ENCODE measurements around the gene PASD1. TPM values are rescaled to one million over a fixed set of nuclear protein-coding genes. Genes with fewer than 3 reads are reported as not detected.

PASD1 gene
- total RNA-seq, 4 donors from 2014 or later = not detected

DNA sequence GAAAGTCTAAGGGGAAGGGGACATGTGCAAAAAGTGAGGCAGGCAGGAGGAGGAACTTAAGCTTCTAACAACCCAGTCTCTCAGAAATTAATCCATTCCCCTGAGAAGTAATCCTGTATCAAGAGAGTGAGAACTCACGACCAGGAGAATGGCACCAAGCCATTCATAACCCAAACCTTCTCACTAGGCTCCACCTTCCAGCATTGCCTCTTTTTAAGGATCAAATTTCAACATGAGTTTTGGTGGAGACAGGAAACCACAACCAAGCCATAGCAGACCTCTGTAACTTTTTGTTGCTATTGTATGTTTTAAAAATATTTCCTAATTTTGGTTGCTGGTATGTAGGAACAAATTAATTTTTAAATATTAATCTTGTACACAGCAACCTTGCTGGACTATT lies 32.8 kb downstream of the PASD1 start:
- DNase-seq = no peak
- Histone ChIP-seq H3K36me3 (no peaks in the 10 kb centered on the region), H3K27ac (no peak overlapping the region), H3K9me3 (no peaks in the 10 kb centered on the region), H3K4me3 (no peak overlapping the region), H3K27me3 (no peaks in the 10 kb centered on the region), H3K4me1 (no peaks in the 10 kb centered on the region)
- TF ChIP-seq, protein P1, sequence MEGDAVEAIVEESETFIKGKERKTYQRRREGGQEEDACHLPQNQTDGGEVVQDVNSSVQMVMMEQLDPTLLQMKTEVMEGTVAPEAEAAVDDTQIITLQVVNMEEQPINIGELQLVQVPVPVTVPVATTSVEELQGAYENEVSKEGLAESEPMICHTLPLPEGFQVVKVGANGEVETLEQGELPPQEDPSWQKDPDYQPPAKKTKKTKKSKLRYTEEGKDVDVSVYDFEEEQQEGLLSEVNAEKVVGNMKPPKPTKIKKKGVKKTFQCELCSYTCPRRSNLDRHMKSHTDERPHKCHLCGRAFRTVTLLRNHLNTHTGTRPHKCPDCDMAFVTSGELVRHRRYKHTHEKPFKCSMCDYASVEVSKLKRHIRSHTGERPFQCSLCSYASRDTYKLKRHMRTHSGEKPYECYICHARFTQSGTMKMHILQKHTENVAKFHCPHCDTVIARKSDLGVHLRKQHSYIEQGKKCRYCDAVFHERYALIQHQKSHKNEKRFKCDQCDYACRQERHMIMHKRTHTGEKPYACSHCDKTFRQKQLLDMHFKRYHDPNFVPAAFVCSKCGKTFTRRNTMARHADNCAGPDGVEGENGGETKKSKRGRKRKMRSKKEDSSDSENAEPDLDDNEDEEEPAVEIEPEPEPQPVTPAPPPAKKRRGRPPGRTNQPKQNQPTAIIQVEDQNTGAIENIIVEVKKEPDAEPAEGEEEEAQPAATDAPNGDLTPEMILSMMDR (IDR thresholded peaks at IDR 0.05) = no peak
- TF ChIP-seq POLR2A (IDR thresholded peaks at IDR 0.05) = no peak
- intact Hi-C loops (cut with DNase I; ENCODE audit: low total_unique reads) = no loop called here

DNA sequence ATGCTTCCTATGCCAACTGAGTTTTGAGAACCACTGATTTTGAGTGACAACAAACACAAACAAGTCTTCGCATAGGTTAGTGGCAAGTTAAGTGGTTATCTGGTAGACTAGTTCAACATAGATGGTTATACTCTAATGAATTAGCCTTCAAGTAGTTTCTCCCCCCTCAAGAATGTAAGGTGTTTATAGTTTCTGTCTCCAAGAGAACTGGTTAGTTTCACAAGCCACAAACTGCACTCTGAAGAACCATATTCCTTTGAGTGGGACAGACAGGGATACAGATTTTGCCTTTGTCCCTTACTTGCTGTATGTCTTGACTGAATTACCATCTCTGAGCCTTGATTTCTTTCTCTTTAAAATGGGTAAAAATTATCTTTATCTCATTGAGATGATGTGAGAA lies 41.5 kb downstream of the PASD1 start:
- Histone ChIP-seq H3K36me3 (no peaks in the 10 kb centered on the region), H3K9me3 (no peaks in the 10 kb centered on the region), H3K27me3 (no peaks in the 10 kb centered on the region), H3K27ac (no peak overlapping the region), H3K4me1 (no peaks in the 10 kb centered on the region), H3K4me3 (no peak overlapping the region)
- TF ChIP-seq, protein P1 (IDR thresholded peaks at IDR 0.05) = no peak
- TF ChIP-seq POLR2A (IDR thresholded peaks at IDR 0.05) = no peak
- DNase-seq = no peak
- intact Hi-C loops (cut with DNase I; ENCODE audit: low total_unique reads) = no loop called here

DNA sequence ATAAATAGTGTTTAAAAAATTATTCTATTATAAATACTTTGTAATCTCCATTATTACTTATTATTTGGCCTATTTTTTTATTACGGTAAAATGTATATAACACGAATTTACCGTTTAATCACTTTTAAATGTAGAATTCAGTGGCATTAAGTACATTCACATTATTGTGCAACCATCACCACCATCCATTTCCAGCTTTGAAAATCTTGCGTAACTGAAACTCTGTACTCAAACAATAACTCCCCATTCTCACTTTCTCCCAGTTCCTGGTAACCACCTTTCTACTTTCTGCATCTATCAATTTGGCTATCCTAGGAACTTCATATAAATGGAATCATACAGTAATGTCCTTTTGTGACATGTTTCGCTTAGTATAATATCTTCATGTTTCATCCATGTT lies 45.7 kb downstream of the PASD1 start:
- TF ChIP-seq, protein P1 (IDR thresholded peaks at IDR 0.05) = no peak
- TF ChIP-seq POLR2A (IDR thresholded peaks at IDR 0.05) = no peak

DNA sequence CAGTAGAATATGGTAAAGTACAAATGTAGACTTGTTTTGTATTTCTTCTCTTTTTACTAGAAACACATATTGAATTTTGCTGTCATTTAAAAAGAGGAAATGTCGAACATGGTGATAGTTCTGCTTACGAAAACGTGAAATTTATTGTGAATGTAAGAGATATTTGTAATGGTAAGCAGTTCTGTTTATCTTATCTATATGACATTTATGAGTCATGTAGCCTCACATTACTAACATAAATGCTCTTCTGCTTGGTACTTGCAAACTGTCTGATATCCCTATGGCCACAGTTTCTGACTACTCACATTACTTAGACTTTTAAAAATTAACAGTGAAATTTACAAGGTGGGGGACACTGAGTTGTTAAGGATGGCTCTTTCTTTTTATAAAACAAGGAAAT lies 57.9 kb downstream of the PASD1 start:
- TF ChIP-seq, protein P1 (IDR thresholded peaks at IDR 0.05) = no peak
- TF ChIP-seq POLR2A (IDR thresholded peaks at IDR 0.05) = no peak
- H3K36me3 ChIP-seq = no peaks in the 10 kb centered on the region
- no peaks in the 10 kb centered on the region for H3K27me3 ChIP-seq
- DNase-seq = no peak
- no peak overlapping the region for H3K27ac ChIP-seq
- H3K4me3 ChIP-seq = no peak overlapping the region
- no peaks in the 10 kb centered on the region for H3K4me1 ChIP-seq
- H3K9me3 ChIP-seq = no peaks in the 10 kb centered on the region
- intact Hi-C loops (cut with DNase I; ENCODE audit: low total_unique reads) = no loop called here

More for the DNA sequence above, 45.7 kb downstream of the PASD1 start:
- H3K4me1 ChIP-seq = no peaks in the 10 kb centered on the region
- no peaks in the 10 kb centered on the region for H3K9me3 ChIP-seq
- H3K4me3 ChIP-seq = no peak overlapping the region
- intact Hi-C loops (cut with DNase I; ENCODE audit: low total_unique reads) = no loop called here
- no peaks in the 10 kb centered on the region for H3K27me3 ChIP-seq
- no peaks in the 10 kb centered on the region for H3K36me3 ChIP-seq
- no peak for DNase-seq
- no peak overlapping the region for H3K27ac ChIP-seq

DNA sequence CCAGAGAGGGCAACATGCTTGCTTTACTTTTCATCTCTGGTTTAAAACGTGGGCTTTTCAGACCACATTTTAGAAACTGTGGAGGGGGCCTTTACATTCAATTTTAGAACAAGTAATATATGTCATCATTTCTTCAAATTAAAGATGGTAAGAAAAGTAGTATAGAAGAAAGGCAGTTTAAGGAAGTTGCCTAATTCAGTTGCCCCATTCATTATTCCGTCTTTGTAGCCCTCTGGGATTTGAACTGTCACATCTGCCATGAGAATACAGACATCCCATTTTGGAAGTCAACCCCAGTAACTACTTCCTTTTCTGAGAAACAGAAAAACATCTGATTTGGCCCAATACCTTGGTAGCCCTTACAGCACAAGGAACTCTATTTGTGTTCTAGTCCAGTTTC lies 61.2 kb downstream of the PASD1 start:
- no peak overlapping the region for H3K4me3 ChIP-seq
- no peaks in the 10 kb centered on the region for H3K9me3 ChIP-seq
- TF ChIP-seq, protein P1 (IDR thresholded peaks at IDR 0.05) = no peak
- TF ChIP-seq POLR2A (IDR thresholded peaks at IDR 0.05) = no peak
- H3K36me3 ChIP-seq = no peaks in the 10 kb centered on the region
- H3K4me1 ChIP-seq = no peaks in the 10 kb centered on the region
- intact Hi-C loops (cut with DNase I; ENCODE audit: low total_unique reads) = no loop called here
- no peak for DNase-seq
- no peaks in the 10 kb centered on the region for H3K27me3 ChIP-seq
- no peak overlapping the region for H3K27ac ChIP-seq
